Articular chondrocyte of knee joint (primary cell): Measurements from ENCODE around the gene SUPT5H. TPM values are rescaled to one million over a fixed set of nuclear protein-coding genes. Genes with fewer than 3 reads are reported as not detected.

Experiments
- small RNA-seq: library from RNA; depleted of rRNA; stranded (forward); fragments of <200 nt; gene quantifications from one replicate; pipeline ENCODE3, GENCODE V24; 2012
- total RNA-seq: library from RNA; depleted of rRNA; stranded (reverse); fragments of >200 nt; gene quantifications from 2 replicates; pipeline ENCODE4 v1.2.3, GENCODE V29; 2012

Gene SUPT5H
- 74.3 and 98.4 TPM in 2 replicates for total RNA-seq

DNA sequence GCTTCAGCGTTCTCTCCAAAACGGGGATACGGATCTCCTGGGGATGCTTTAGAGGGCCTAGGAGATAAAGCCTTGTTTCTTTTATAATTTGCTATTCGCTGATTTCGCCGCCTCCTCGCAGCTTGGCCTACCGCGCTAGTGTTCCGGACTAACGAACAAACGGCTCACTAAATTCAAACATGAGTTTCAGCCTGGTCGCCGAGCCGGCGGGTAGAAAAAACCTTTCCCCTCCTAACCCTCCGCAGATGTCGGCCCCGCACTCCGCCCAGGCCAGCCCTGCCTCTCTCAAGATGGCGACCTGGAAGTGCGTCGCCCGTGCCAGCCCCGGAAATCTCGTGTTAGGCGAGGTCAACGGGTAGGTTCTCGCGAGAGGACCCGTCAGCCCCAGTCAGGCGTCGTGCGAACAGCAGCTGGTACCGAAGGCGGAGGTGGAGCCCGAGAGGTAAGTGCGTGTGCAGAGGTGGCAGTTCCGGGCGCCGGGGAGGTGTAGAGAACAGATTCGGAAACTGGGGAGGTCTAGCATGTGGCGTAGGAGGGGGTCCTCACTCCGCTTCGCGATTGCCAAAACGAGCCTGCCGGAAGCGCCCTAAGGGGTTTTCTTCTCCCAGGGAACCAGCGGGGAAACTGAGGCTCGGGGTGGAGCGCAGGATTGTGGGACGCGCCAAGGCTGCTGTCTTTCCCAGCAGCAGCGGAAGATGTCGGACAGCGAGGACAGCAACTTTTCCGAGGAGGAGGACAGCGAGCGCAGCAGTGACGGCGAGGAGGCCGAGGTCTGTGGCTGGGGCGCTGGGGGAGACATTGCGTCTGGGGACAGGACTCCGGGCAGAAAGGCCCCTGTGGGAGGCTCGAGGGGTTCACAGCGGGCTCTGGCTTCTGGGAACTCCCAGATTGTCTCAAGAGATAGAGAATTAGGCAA is at the start of gene SUPT5H:
TSS of gene SUPT5H (plus strand) at position 387 of the 916 bp plus-strand sequence. CDS start at position 696, 309 bp downstream.

DNA sequence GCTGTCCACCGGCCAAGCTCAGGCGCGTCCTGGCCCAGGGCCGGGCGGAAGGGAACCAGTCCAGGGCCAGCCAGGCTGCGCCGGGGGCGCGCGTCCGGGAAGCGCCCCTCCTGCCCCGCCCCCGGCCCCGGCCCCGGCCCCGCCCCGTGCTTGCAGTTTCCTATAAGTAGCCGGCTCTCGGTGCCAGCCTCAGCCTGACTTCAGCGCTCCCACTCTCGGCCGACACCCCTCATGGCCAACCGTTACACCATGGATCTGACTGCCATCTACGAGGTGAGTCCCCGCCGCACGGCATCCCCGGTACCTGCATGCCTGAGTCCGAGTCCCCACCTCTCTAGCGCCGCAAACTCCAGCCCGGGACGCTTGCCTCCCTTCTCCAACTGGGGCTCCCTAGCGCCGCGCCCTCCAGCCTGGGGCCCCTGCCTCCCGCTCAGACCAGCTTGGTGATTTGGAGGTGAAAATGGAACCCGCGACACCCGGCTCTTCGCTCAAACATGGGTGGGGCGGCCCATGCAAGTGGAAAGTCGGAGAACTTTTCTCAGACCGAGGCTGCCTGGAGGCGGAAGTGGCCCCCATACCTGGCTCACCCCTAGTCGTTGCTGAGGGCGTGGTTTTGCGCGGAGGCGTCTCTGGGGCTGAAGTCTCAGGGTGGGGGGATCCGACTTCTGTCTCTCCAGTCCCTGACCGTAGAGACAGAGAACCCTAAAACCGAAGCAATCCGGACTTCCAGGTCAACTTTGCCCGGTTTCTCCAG is 38.5 kb upstream of the SUPT5H start, which contains the start of gene ZFP36:
TSS of gene ZFP36 (plus strand) at position 192 of the 754 bp plus-strand sequence. CDS start at position 250, 58 bp downstream.

DNA sequence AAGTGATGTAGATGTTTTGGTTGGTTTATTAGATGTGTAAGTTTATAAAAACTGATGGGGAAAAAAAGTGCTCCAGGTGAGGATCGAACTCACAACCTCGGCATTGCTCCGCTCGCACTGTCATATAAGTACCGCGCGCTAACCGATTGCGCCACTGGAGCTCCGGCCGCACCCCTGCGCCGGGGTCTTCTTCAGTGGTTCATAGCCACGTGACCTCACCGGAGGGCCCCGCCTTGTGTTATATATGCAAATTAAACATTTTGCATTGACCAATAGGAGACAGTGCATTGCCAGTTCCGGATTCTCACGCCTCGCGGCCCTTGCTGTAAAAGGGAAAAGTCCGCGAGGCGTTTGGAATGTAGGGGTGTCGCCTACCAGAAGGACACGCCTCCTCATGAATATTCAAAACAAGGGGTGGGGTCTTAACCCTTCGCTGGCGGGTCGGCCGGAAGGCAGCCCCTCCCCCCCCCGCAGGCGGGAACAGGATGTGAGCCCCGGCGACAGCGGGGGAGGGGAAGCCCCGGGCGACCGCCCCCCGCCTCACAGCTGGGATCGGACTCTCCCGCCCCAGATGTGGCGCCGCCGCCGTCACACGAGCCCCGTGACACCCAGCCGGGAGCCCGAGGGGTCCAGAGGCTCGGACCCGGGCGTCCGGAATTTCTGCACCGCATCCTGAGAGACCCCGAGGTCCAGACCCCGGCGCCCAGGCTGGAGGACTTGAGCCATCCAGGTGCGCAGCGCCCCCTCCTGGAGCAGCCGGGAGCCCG is 33.1 kb upstream of the SUPT5H start, which contains the start of gene PLEKHG2:
TSS of gene PLEKHG2 (plus strand) at position 570 of the 767 bp plus-strand sequence. CDS start 1,418 bp downstream, outside the sequence.

DNA sequence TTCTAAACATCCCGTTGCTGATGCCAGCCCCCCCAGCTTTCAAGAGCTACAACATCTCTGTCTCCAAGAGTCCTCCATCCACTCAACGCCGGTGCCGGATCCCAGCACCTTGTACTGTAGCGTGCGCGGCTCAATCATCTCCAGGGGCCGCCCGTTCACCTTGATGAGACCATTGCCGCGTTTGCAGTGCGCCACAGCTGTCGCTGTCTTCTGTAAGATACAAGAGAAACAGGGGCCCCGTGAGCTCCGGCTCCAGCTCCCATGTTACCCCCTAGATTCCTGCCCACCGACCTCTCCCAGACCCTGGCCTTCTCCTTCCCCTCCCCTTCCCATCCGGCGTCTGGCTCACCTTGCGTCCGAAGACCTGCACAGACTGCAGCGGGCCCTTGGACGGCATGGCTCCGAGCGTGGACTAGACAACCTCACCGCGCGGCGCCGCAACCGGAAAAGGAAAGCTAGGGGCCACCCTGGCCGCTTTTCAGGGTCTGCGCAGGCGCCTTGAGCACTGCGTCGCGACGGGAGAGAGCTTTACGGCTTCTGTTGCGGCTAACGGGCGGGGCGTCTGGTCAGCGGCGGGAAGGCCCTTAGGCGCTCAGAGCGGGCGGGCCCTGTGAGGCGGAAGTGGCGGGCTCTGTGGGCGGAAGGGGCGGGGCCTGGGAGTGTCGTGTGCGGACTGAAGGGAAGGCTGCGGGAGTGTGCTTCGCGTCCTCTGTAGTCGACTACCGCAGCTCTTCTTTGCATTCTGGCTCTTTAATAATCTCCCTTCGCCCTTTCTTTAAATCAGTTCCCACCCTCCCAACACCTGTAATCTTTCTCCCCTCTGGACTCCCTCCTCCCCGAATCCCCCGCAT is 9.7 kb upstream of the SUPT5H start, which contains the start of gene RPS16:
TSS of gene RPS16 (minus strand) at position 451 of the 851 bp plus-strand sequence. CDS start at position 397, 54 bp downstream.

DNA sequence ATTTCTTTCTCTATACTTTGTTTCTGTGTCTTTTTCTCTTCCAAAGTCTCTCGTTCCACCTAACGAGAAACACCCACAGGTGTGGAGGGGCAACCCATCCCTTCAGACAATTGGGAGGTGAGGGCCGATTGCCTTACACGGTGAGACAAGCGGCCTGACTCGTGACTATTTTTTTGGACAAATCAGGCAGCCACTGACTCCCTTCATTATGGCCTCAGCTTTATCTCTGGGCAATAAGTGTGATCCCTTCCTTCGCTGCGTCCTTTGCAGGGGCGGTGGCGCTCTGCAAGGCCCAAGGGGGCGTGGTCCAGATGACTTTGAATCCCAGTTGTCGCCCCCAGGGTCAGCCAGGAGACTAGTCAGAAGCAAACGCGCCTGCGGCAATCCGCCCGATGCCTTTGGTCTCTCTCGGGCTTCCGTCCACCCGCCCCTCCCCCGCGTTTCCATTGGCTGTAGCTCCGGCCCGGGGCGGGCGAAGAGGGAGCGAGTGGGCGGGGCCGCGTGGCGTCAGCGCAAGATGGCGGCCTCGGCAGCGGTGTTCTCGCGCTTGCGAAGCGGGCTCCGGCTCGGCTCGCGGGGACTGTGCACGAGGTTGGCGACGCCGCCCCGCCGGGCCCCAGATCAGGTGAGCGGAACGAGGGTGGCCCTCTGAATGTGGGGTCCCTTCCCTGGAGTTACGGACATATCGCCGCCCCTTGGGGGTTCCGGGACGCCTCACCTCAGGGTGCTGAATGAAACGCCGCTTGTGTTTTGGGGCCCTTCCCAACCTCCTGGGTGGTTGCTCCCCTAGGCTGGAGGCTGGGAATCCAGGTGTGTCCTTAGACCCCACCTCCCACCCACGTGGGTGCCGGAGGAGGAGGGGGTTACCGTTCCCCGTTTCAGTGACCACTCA is 35.2 kb downstream of the SUPT5H start, which contains the start of gene TIMM50:
TSS of gene TIMM50 (plus strand) at position 502 of the 892 bp plus-strand sequence. CDS start at position 518, 16 bp downstream.

DNA sequence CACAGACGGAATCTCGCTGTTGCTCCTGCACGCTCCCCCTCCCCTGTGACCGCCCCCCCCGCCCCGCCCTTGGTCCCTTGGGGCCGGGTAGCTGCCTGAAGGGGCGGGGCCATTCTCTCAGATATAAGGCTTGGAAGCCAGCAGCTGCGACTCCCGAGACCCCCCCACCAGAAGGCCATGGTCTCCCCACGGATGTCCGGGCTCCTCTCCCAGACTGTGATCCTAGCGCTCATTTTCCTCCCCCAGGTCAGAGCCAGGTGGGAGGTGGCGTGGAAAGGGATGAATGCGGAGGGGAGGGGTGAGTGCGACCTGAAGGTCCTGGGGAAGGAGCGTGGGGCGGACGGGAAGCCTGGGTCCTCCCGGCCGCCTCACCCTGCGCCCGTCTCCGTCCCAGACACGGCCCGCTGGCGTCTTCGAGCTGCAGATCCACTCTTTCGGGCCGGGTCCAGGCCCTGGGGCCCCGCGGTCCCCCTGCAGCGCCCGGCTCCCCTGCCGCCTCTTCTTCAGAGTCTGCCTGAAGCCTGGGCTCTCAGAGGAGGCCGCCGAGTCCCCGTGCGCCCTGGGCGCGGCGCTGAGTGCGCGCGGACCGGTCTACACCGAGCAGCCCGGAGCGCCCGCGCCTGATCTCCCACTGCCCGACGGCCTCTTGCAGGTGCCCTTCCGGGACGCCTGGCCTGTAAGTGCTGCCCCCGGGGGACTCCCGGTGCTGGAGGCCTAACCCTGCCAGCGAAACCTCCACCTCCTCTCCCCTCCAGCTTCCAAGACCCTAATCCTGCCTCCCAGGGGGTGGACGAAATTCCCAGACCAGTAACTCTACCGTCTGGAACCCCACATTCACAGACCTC is 53.6 kb downstream of the SUPT5H start, which contains the start of gene DLL3:
TSS of gene DLL3 (plus strand) at position 150 of the 845 bp plus-strand sequence. CDS start at position 178, 28 bp downstream.

DNA sequence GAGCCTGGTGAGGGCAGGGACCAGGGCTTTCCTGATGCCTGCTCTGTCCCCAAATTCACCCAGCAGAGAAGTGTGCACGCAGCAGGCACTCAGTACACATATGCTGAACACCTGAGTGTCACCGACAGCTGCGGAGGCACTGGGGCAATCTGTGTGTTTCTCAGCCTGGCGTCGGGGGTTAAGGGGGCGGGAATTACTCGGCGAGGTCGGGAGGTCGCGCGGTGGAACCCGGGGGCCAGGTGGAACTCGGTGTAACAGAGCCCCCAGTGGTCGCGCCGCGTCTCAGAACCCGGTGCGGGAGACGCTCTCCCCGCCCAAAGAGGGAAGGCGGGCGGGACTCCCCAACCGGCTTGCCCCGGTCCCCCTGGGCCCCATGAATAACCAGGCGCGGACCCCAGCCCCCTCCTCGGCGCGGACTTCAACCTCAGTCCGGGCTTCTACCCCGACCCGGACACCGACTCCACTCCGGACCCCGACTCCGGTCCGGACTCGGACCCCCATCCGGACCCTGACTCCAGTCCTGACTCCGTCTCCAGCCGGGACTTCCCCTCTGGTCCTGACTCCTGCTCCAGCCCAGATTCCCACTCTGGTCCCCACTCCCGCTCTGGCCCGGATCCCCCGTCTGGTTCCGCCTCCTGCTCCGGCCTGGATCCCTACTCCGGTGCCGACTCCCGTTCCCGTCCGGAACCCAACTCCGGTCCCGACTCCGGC is 69.6 kb downstream of the SUPT5H start, which contains the start of gene SELENOV:
TSS of gene SELENOV (plus strand) at position 300 of the 711 bp plus-strand sequence. CDS start at position 374, 74 bp downstream.

Small RNA genes within 50 kb of the gene (small RNA-seq; reads per million reads assigned to genes)
- gene MIR4530: not detected

Other genes with a start within 250 kb of the SUPT5H start
- 0.13 TPM in 1 of 2 replicates, not detected in the other for gene NCCRP1, start 248.6 kb upstream of the SUPT5H start, total RNA-seq
- not detected in 2 replicates for gene SYCN, start 241.3 kb upstream of the SUPT5H start, total RNA-seq
- not detected in 2 replicates for gene IFNL3, start 200.6 kb upstream of the SUPT5H start, total RNA-seq
- not detected in 2 replicates for gene IFNL4, start 196.7 kb upstream of the SUPT5H start, total RNA-seq
- not detected in 2 replicates for gene IFNL2, start 177.2 kb upstream of the SUPT5H start, total RNA-seq
- gene IFNL1, start 149.2 kb upstream of the SUPT5H start, total RNA-seq: not detected in 2 replicates
- gene LRFN1, start 124.7 kb upstream of the SUPT5H start, total RNA-seq: 0.11 and 0.13 TPM in 2 replicates
- gene GMFG, start 109.5 kb upstream of the SUPT5H start, total RNA-seq: not detected in 2 replicates
- 47.0 and 52.7 TPM in 2 replicates for gene SAMD4B, start 103.2 kb upstream of the SUPT5H start, total RNA-seq
- gene PAF1, start 54.5 kb upstream of the SUPT5H start, total RNA-seq: 30.4 and 38.5 TPM in 2 replicates
- gene MED29, start 54.2 kb upstream of the SUPT5H start, total RNA-seq: 25.6 and 28.4 TPM in 2 replicates
- gene ZFP36, start 38.7 kb upstream of the SUPT5H start, total RNA-seq: 14.2 and 24.2 TPM in 2 replicates
- 8.8 and 11.6 TPM in 2 replicates for gene PLEKHG2, start 32.9 kb upstream of the SUPT5H start, total RNA-seq
- gene RPS16, start 9.6 kb upstream of the SUPT5H start, total RNA-seq: 92.2 and 134 TPM in 2 replicates
- 39.0 and 39.7 TPM in 2 replicates for gene TIMM50, start 35.3 kb downstream of the SUPT5H start, total RNA-seq
- gene DLL3, start 53.4 kb downstream of the SUPT5H start, total RNA-seq: 0.11 and 0.13 TPM in 2 replicates
- gene SELENOV, start 69.6 kb downstream of the SUPT5H start, total RNA-seq: not detected in 2 replicates
- 2.8 and 3.3 TPM in 2 replicates for gene EID2B, start 87.3 kb downstream of the SUPT5H start, total RNA-seq
- 8.5 and 9.8 TPM in 2 replicates for gene EID2, start 94.6 kb downstream of the SUPT5H start, total RNA-seq
- gene LGALS13, start 156.9 kb downstream of the SUPT5H start, total RNA-seq: not detected in 2 replicates
- not detected in 2 replicates for gene LGALS16, start 210.3 kb downstream of the SUPT5H start, total RNA-seq